Measurements from ENCODE around the gene CEP162.

CEP162 gene

GRCh38 chr6:84227434-84228197 is at the start of gene CEP162:
TSS of gene CEP162 (minus strand) at chr6:84227643. CDS start at chr6:84226393, 1,250 bp downstream.
- peak within 1 kb of the TSS; percentile 94 for H3K4me3 ChIP-seq (ENCODE audit: low read depth, low read length)
- peak; percentile 73 for TF ChIP-seq CTCF (conservative IDR thresholded peaks at IDR 0.05; ENCODE audit: low read depth, low read length)
- DNase-seq (ENCODE audit: low read depth) = peak; percentile 89

GRCh38 chr6:84274856-84275255 is 47.4 kb upstream of the CEP162 start:
- no peak for TF ChIP-seq CTCF (conservative IDR thresholded peaks at IDR 0.05; ENCODE audit: low read depth, low read length)
- no peak overlapping the region for H3K4me3 ChIP-seq (ENCODE audit: low read depth, low read length)
- no peak for DNase-seq (ENCODE audit: low read depth)

- DNase-seq (ENCODE audit: low read depth) = no peak
- H3K4me3 ChIP-seq (ENCODE audit: low read depth, low read length) = no peak overlapping the region
- no peak for TF ChIP-seq CTCF (conservative IDR thresholded peaks at IDR 0.05; ENCODE audit: low read depth, low read length)
Measured at GRCh38 chr6:84273048-84273809, 45.8 kb upstream of the CEP162 start.

GRCh38 chr6:84272298-84272697 is 44.9 kb upstream of the CEP162 start:
- TF ChIP-seq CTCF (conservative IDR thresholded peaks at IDR 0.05; ENCODE audit: low read depth, low read length) = no peak
- no peak overlapping the region for H3K4me3 ChIP-seq (ENCODE audit: low read depth, low read length)

GRCh38 chr6:84271061-84271716 is 43.7 kb upstream of the CEP162 start:
- no peak for TF ChIP-seq CTCF (conservative IDR thresholded peaks at IDR 0.05; ENCODE audit: low read depth, low read length)

More at GRCh38 chr6:84272298-84272697, 44.9 kb upstream of the CEP162 start:
- no peak for DNase-seq (ENCODE audit: low read depth)

GRCh38 chr6:84269947-84270733 is 42.7 kb upstream of the CEP162 start:
- no peak for TF ChIP-seq CTCF (conservative IDR thresholded peaks at IDR 0.05; ENCODE audit: low read depth, low read length)
- H3K4me3 ChIP-seq (ENCODE audit: low read depth, low read length) = no peak overlapping the region
- no peak for DNase-seq (ENCODE audit: low read depth)

More at GRCh38 chr6:84271061-84271716, 43.7 kb upstream of the CEP162 start:
- no peak for DNase-seq (ENCODE audit: low read depth)
- H3K4me3 ChIP-seq (ENCODE audit: low read depth, low read length) = no peak overlapping the region
